Suprapubic skin (tissue), 4 donors: ENCODE results near the gene CNN3.

ENCODE experiments used
- EP300 ChIP-seq: sonication (generic); formaldehyde crosslinking; IDR thresholded peaks from one replicate; pipeline ENCODE4 v1.6.1; 2017; ENCODE audit warnings: antibody characterized with exemption
- POLR2A ChIP-seq, 2 donors: fragments of 450-650 bp; IDR thresholded peaks; one replicate each; pipeline ENCODE4 v1.6.1; 2017; ENCODE audit warnings: antibody characterized with exemption in 2 of 2, mild to moderate bottlenecking in 2 of 2, moderate library complexity in 2 of 2
- POLR2AphosphoS5 ChIP-seq, 3 donors: sonication (generic); formaldehyde crosslinking; IDR thresholded peaks; one replicate each; pipeline ENCODE4 v1.6.1; 2017; ENCODE audit warnings: antibody characterized with exemption in 3 of 3
- TF ChIP-seq, protein P1 (sequence below), 2 donors: fragments of 200-600 bp in 1 of 2; fragments of 450-650 bp in 1 of 2; sonication (generic) in 1 of 2; IDR thresholded peaks; one replicate each; pipeline ENCODE4 v1.5.1; 2016 to 2019; ENCODE audit warnings: antibody characterized with exemption in 2 of 2, mild to moderate bottlenecking in 1 of 2, moderate library complexity in 1 of 2

DNA sequence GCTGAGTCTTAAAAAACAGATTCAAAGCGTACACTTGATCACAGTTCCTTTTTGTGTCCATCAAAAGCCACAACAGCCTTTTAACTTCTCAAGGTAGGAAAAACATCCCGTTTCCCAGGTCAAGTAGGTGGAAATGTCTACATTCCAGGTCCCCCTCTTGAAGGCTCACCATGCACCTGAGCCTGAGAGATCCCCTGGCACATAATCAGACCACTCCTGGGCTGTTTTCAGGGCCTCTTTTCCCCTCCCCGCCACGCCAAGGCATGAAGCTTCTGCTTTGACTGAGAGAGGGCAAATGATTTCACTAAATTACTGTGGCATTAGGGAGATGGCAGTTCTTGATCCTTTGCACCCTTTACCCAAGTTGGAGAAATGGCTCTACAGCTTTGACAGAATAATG is 21.7 kb downstream of the CNN3 start:
- no peak for TF ChIP-seq EP300
- TF ChIP-seq, protein P1, sequence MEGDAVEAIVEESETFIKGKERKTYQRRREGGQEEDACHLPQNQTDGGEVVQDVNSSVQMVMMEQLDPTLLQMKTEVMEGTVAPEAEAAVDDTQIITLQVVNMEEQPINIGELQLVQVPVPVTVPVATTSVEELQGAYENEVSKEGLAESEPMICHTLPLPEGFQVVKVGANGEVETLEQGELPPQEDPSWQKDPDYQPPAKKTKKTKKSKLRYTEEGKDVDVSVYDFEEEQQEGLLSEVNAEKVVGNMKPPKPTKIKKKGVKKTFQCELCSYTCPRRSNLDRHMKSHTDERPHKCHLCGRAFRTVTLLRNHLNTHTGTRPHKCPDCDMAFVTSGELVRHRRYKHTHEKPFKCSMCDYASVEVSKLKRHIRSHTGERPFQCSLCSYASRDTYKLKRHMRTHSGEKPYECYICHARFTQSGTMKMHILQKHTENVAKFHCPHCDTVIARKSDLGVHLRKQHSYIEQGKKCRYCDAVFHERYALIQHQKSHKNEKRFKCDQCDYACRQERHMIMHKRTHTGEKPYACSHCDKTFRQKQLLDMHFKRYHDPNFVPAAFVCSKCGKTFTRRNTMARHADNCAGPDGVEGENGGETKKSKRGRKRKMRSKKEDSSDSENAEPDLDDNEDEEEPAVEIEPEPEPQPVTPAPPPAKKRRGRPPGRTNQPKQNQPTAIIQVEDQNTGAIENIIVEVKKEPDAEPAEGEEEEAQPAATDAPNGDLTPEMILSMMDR (IDR thresholded peaks at IDR 0.05) = no peak
- no peak for TF ChIP-seq POLR2A (IDR thresholded peaks at IDR 0.05)
- TF ChIP-seq POLR2AphosphoS5 (IDR thresholded peaks at IDR 0.05) = no peak
